Activated naive CD8-positive, alpha-beta T cell (primary cell): ENCODE data around the gene APOO.

ENCODE experiments used
- H3K27ac Mint-ChIP-seq: one replicate; pipeline ENCODE4 v1.8.0; 2021; ENCODE audit warnings: mixed read lengths
- H3K27me3 Mint-ChIP-seq: one replicate; pipeline ENCODE4 v1.8.0; 2021; ENCODE audit warnings: mixed read lengths
- H3K36me3 Mint-ChIP-seq: one replicate; pipeline ENCODE4 v1.8.0; 2021; ENCODE audit warnings: mixed read lengths
- H3K4me1 Mint-ChIP-seq: one replicate; pipeline ENCODE4 v1.8.0; 2021; ENCODE audit warnings: low read depth, mixed read lengths
- H3K4me3 Mint-ChIP-seq: one replicate; pipeline ENCODE4 v1.8.0; 2021; ENCODE audit warnings: mild to moderate bottlenecking, mixed read lengths
- H3K9me3 Mint-ChIP-seq: one replicate; pipeline ENCODE4 v1.8.0; 2021; ENCODE audit warnings: low read depth, mixed read lengths

Gene APOO

GRCh38 chrX:23822841-23823240 lies 84.9 kb downstream of the APOO start:
- H3K4me3 Mint-ChIP-seq: no peak overlapping the region
- H3K4me1 Mint-ChIP-seq: no peaks in the 10 kb centered on the region

GRCh38 chrX:23822397-23822796 lies 85.3 kb downstream of the APOO start:
- no peak overlapping the region for H3K27ac Mint-ChIP-seq
- H3K9me3 Mint-ChIP-seq: no peaks in the 10 kb centered on the region
- H3K36me3 Mint-ChIP-seq: no peaks in the 10 kb centered on the region
- H3K27me3 Mint-ChIP-seq: no peaks in the 10 kb centered on the region
- H3K4me3 Mint-ChIP-seq: no peak overlapping the region
- no peaks in the 10 kb centered on the region for H3K4me1 Mint-ChIP-seq

More at GRCh38 chrX:23822841-23823240, 84.9 kb downstream of the APOO start:
- Mint-ChIP-seq H3K27me3 (no peaks in the 10 kb centered on the region), H3K9me3 (no peaks in the 10 kb centered on the region), H3K27ac (no peak overlapping the region), H3K36me3 (no peaks in the 10 kb centered on the region)

GRCh38 chrX:23821847-23822246 lies 85.9 kb downstream of the APOO start:
- no peaks in the 10 kb centered on the region for H3K27me3 Mint-ChIP-seq
- H3K4me3 Mint-ChIP-seq: no peak overlapping the region
- H3K36me3 Mint-ChIP-seq: no peaks in the 10 kb centered on the region
- H3K27ac Mint-ChIP-seq: no peak overlapping the region
- no peaks in the 10 kb centered on the region for H3K9me3 Mint-ChIP-seq
- no peaks in the 10 kb centered on the region for H3K4me1 Mint-ChIP-seq

GRCh38 chrX:23820235-23820782 lies 87.4 kb downstream of the APOO start:
- Mint-ChIP-seq H3K36me3 (no peaks in the 10 kb centered on the region), H3K4me1 (no peaks in the 10 kb centered on the region)

GRCh38 chrX:23819385-23820234 lies 88.1 kb downstream of the APOO start:
- Mint-ChIP-seq H3K27ac (no peak overlapping the region), H3K4me3 (no peak overlapping the region), H3K9me3 (no peaks in the 10 kb centered on the region), H3K36me3 (no peaks in the 10 kb centered on the region), H3K27me3 (no peaks in the 10 kb centered on the region), H3K4me1 (no peaks in the 10 kb centered on the region)

More at GRCh38 chrX:23820235-23820782, 87.4 kb downstream of the APOO start:
- Mint-ChIP-seq H3K27me3 (no peaks in the 10 kb centered on the region), H3K4me3 (no peak overlapping the region), H3K9me3 (no peaks in the 10 kb centered on the region), H3K27ac (no peak overlapping the region)

GRCh38 chrX:23817979-23818336 lies 89.8 kb downstream of the APOO start:
- no peak overlapping the region for H3K4me3 Mint-ChIP-seq
- H3K9me3 Mint-ChIP-seq: no peaks in the 10 kb centered on the region
- no peaks in the 10 kb centered on the region for H3K36me3 Mint-ChIP-seq
- no peak overlapping the region for H3K27ac Mint-ChIP-seq
- no peaks in the 10 kb centered on the region for H3K27me3 Mint-ChIP-seq
- H3K4me1 Mint-ChIP-seq: no peaks in the 10 kb centered on the region

- Mint-ChIP-seq H3K4me1 (no peaks in the 10 kb centered on the region), H3K36me3 (no peaks in the 10 kb centered on the region), H3K27ac (no peak overlapping the region), H3K4me3 (no peak overlapping the region), H3K9me3 (no peaks in the 10 kb centered on the region), H3K27me3 (no peaks in the 10 kb centered on the region)
Observed at GRCh38 chrX:23816179-23816578, 91.6 kb downstream of the APOO start.

- H3K36me3 Mint-ChIP-seq: no peaks in the 10 kb centered on the region
- H3K27ac Mint-ChIP-seq: no peak overlapping the region
Observed at GRCh38 chrX:23815376-23815775, 92.4 kb downstream of the APOO start.

GRCh38 chrX:23813808-23814207 lies 93.9 kb downstream of the APOO start:
- no peaks in the 10 kb centered on the region for H3K36me3 Mint-ChIP-seq
- no peaks in the 10 kb centered on the region for H3K9me3 Mint-ChIP-seq
- H3K4me1 Mint-ChIP-seq: no peaks in the 10 kb centered on the region
- H3K27ac Mint-ChIP-seq: no peak overlapping the region
- no peaks in the 10 kb centered on the region for H3K27me3 Mint-ChIP-seq
- no peak overlapping the region for H3K4me3 Mint-ChIP-seq

More at GRCh38 chrX:23815376-23815775, 92.4 kb downstream of the APOO start:
- no peaks in the 10 kb centered on the region for H3K4me1 Mint-ChIP-seq
- H3K4me3 Mint-ChIP-seq: no peak overlapping the region
- no peaks in the 10 kb centered on the region for H3K27me3 Mint-ChIP-seq
- H3K9me3 Mint-ChIP-seq: no peaks in the 10 kb centered on the region

GRCh38 chrX:23811656-23812055 lies 96.1 kb downstream of the APOO start:
- Mint-ChIP-seq H3K4me3 (no peak overlapping the region), H3K27me3 (no peaks in the 10 kb centered on the region), H3K9me3 (no peaks in the 10 kb centered on the region), H3K36me3 (no peaks in the 10 kb centered on the region), H3K4me1 (no peaks in the 10 kb centered on the region), H3K27ac (no peak overlapping the region)

- Mint-ChIP-seq H3K9me3 (no peaks in the 10 kb centered on the region), H3K27me3 (no peaks in the 10 kb centered on the region), H3K36me3 (no peaks in the 10 kb centered on the region), H3K27ac (no peak overlapping the region), H3K4me1 (no peaks in the 10 kb centered on the region), H3K4me3 (peak overlapping the region; percentile 53)
Observed at GRCh38 chrX:23811108-23811651, 96.6 kb downstream of the APOO start.

- Mint-ChIP-seq H3K27ac (no peak overlapping the region), H3K27me3 (no peaks in the 10 kb centered on the region), H3K36me3 (no peaks in the 10 kb centered on the region), H3K9me3 (no peaks in the 10 kb centered on the region), H3K4me1 (no peaks in the 10 kb centered on the region), H3K4me3 (no peak overlapping the region)
Observed at GRCh38 chrX:23810279-23810678, 97.5 kb downstream of the APOO start.

- H3K36me3 Mint-ChIP-seq: no peaks in the 10 kb centered on the region
- no peak overlapping the region for H3K27ac Mint-ChIP-seq
- no peaks in the 10 kb centered on the region for H3K9me3 Mint-ChIP-seq
- H3K27me3 Mint-ChIP-seq: no peaks in the 10 kb centered on the region
- no peaks in the 10 kb centered on the region for H3K4me1 Mint-ChIP-seq
- H3K4me3 Mint-ChIP-seq: no peak overlapping the region
Observed at GRCh38 chrX:23805389-23805788, 102.3 kb downstream of the APOO start.

GRCh38 chrX:23804578-23804977 lies 103.2 kb downstream of the APOO start:
- H3K27ac Mint-ChIP-seq: no peak overlapping the region
- no peaks in the 10 kb centered on the region for H3K27me3 Mint-ChIP-seq
- H3K9me3 Mint-ChIP-seq: no peaks in the 10 kb centered on the region
- H3K4me3 Mint-ChIP-seq: no peak overlapping the region
- no peaks in the 10 kb centered on the region for H3K36me3 Mint-ChIP-seq
- no peaks in the 10 kb centered on the region for H3K4me1 Mint-ChIP-seq

- no peak overlapping the region for H3K27ac Mint-ChIP-seq
- no peaks in the 10 kb centered on the region for H3K9me3 Mint-ChIP-seq
- H3K27me3 Mint-ChIP-seq: no peaks in the 10 kb centered on the region
Observed at GRCh38 chrX:23803931-23804381, 103.8 kb downstream of the APOO start.

More at GRCh38 chrX:23803931-23804381, 103.8 kb downstream of the APOO start:
- Mint-ChIP-seq H3K4me1 (no peaks in the 10 kb centered on the region), H3K4me3 (no peak overlapping the region), H3K36me3 (no peaks in the 10 kb centered on the region)
